GM19238 (cell line): ENCODE data around the gene CGB3.
A peak's percentile ranks its signal among the peaks of the same experiment; 100 is the strongest.
"Not testable (repeated sequence)": the region's sequence is repeated elsewhere in the genome, so short reads cannot be mapped to it uniquely, and the experiment has no call there.

Experiments used
- DNase-seq: peaks from one replicate; pipeline ENCODE4 v3.0.0; 2011; ENCODE audit warnings: low spot score; ENCODE audit not compliant: insufficient read length

Gene CGB3

DNA sequence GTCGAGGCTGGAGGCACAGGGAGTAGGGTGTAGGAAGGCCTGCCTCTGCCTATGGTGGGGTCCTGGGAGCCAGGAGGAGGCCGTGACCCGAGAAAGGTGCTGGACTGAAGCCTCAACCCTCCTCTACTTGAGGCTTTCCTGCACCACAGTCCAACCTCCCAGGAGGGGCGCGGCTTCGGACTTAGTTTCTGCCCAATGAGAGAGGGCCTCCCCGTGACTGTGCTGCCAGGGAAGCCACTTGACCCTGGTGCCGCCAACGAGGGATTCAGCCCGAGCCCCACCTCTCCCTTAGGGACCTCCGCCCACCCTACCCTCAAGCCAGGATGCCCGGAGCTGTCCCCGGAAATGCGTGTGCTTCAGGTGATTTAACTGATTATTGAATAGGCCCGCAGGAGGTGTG is at the start of gene CGB3:
TSS of gene CGB3 (minus strand) at position 101 of the 400 bp plus-strand sequence. CDS start 362 bp downstream, outside the sequence.
- not testable (repeated sequence) for DNase-seq

DNA sequence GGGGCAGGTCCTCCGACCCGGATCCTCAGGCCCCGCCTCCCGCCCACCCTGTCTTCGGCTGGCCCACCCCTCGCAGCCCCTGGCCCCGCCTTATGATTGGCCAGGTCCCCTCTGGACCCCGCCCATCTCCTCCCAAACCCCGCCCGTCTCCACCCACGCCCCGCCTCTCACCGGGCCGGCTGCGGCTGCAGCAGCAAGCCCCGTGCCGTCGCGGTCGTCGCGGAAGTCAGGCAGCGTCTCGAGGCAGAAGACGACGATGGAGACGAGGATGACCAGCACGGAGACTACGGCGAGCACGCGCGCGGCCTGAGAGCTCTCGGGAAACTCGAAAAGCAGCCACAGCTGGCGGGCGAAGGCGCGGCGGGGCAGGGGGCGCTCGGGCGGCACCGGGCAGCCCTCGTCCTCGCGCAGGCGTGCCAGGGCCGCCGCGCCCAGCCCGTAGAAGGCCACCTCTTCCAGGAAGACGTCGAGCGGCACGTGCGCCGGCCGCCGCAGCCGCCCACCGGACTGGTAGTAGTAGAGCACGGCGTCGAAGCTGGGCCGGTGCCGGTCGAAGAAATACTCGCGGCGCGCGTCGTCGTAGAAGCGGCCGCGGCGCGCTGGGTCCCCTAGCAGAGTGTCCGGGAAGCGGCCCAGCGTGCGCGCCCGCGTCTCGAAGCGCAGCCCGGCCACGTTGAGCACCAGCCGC is 47.9 kb upstream of the CGB3 start:
- DNase-seq: no peak

DNA sequence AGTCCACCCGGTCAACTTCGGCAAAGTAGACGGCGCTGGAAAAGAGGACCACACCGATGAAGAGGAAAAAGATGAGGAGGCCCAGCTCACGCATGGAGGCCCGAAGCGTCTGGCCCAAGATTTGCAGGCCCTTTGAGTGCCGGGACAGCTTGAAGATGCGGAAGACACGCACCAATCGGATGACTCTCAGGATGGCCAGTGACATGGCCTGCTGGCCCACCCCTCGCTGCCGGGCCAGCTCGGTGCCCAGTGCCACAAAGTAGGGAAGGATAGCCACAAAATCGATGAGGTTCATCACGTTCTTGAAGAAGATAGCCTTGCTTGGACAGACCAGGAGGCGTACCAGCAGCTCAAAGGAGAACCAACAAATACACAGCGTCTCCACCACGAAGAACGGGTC is 46.3 kb upstream of the CGB3 start:
- DNase-seq: no peak

DNA sequence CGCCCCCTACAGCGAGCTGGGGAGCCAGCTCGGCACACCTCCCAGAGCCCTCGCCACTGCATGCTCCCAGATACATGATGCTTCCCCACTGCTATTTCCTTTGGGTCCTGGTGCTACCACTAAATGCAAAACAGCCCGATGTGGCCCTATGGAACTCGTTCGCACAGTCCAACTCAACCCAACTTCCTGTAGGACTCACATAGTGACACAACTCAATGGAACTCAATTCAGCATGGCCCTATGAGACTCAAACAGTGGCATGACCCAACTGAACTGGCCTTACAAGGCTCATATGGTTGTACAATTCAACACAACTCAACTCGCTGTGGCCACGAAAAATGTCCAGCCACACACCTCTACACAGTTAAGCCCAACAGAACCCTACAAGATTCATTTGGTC is 44.9 kb upstream of the CGB3 start:
- no peak for DNase-seq

DNA sequence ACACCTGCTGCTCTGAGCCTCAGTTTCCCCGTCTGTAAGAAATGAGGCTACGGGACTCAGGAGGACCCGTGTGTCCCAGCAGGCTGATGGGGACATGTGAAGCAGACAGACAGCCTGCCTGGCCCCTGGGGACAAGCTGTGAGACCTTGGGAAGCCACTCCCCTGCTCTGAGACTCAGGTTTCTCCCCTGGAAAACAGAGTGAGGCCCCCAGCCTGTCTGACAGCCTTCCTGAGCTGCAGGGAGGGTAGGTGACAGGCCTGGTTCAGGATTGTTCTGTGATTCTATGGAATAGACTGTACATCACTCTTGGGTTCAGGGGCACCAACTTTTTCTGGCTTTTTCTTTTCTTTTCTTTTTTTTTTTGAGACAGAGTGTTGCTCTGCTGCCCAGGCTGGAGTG is 43.4 kb upstream of the CGB3 start:
- no peak for DNase-seq

DNA sequence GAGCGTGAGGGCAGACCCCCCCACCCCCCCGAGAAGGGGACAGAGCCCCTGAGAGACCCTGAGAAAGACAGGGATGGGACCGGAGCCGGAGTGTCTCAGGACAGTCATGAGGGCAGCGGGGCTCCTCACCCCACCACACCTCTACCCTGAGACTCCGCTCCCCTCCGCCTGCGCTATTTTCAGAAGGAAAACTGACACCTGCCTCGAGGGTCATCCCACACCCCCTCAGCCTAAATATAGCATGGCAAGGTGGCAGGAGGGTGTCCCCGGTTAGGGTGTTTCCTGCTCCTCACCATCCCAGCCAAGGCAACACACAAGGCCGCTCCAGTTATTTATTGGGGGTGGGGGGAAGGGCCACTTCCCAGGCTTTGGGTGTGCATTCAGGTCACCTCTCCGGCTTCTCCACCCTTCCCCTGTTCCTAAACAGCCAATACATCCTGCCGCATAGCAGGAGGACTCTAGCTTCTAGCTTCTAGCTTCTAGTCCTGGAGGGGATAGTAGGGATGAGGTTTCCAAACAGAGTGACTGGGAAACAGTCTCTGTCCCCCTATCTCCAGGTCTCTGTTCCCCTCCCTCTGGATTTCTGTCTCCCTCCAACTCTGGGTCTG is 41.9 kb upstream of the CGB3 start:
- no peak for DNase-seq

DNA sequence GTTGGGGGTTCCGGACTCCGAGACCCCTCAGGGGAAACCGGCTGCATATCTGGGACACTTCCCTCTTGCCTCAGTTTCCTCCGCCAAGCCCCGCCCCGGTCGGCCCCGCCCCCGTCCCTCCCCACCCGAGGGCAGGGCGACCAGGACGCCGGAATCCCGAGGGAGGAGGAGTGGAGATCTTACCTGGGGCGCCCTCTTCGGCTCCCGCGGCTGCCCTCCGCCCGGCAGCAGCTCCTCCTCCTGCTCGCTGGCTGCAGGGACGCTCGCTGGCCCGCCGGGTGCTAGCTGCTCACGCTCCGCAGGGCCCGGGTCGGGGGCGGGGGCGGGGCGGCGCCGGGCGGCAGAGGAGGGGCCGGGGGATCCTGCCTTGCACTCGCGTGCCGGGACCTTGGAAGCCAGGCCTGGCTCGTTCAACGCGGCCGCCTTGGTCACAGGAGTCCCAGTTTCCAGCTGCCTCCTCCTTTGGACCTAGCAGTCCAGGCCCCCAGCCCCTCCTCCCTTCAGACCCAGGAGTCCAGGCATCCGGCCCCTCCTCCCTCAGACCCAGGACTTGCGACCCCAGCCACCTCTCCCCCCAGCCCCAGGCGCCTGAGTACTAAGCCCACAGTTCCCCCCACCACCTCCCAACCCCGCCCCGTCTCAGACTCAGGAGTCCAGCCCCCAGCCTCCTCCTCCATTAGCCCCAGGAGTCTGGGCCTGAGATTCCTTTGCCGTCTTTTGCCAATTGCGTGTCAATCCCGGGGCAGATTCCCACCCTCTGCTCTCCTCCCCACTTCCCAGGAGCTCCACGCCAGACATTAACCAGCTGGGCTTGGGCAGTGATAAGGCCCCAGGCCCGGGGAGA is 40.9 kb upstream of the CGB3 start, which contains the start of gene NTF4:
TSS of gene NTF4 (minus strand) at position 51 of the 844 bp plus-strand sequence. CDS start 2,821 bp downstream, outside the sequence.
- no peak for DNase-seq

DNA sequence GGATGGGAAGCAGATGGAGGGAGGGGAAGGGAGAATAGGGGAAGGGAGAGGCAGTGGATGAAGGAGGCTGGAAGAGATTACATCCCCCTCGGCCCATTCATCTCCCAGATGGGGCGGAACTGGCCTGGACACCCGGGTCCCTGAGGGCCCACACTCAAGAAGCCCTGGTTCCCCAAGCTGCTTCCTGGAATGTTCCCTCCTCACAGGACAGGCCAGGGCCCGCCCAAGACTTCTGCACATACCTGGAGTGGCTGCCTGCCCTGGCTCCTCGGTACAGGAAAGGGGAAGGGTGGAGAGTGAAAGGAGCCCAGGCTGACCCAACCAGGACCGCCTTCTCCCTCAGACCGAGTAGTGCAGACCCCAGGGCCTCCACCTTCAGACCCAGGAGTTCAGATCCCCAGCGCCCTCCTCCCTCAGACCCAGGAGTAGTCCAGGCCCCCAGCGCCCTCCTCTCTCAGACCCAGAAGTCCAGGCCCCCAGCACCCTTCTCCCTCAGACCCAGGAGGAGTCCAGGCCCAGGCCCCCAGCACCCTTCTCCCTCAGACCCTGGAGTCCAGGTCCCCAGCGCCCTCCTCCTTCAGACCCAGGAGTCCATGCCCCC is 40.0 kb upstream of the CGB3 start:
- no peak for DNase-seq

DNA sequence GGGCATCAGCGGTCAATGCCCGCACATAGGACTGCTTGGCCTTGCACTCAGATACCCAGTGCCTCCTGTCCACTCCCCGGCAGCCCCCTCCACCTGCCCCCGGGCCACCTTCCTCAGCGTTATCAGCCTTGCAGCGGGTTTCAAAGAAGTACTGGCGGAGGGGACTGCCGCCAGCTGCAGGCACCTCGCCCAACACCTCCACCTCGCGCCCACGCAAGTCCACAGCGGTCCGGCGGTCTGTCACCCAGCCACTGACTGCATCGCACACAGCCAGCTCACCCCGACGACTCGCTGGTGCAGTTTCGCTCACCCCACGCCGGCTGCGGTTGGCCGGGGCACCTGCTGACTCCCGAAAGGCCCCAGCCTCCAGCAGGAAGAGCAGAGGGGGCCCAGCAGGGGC is 37.3 kb upstream of the CGB3 start:
- DNase-seq: no peak

DNA sequence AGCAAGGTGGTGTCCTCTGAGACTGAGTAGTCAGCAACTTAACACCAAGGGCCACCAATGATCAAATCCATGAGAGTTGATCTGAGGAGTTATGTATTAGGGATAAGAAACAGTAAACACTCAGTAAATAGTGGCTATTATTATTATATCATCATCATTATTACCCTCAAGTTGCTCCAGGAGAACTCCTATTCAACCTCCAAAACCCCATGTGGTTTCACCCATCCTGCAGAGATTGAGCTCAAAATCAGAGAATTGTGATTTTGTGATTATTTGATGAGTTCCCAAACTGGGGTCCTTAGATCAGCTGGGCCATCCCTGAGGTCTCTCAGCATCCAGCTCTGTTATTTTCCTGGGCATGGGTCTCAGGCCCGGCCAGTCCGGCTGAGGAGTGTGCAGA is 36.9 kb upstream of the CGB3 start:
- no peak for DNase-seq

DNA sequence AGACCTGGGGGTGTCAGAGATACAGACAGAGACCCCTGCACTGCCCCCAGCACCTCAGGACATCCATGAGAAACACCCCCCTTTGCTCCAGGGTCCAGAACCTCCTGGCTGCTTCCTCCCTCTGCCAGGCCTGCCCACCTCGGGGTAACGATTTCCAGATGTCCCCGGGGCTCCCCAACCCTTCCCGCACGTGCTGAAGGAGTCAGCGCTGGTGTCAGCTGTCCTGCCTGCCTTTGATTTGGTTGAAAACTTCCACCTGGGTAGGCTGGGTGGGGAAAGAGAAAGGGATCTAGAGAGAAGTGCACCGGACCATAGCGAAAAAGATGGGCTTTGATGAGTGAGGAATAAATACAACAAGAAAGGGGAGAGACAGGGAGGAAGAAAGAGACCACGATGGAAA is 34.9 kb upstream of the CGB3 start:
- DNase-seq: no peak

DNA sequence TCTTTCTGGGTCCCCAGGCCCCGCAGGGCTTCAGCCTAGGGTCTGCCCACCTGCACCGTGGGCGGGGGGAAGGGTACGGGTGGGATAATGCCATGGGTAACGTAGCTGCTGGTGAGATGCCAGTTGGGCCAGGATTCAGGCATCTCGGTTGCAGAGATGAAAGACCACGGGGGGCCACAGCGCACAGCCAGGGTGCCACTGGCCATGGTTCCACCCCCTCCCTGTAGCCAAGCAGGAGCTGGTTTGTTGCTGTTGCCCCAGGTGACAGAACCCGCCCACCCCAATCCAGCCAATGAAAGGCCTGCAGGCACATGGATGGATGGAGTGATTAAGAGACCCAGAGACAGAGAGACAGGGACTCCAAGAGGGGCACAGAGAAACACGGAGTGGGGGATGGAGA is 34.4 kb upstream of the CGB3 start:
- no peak for DNase-seq

DNA sequence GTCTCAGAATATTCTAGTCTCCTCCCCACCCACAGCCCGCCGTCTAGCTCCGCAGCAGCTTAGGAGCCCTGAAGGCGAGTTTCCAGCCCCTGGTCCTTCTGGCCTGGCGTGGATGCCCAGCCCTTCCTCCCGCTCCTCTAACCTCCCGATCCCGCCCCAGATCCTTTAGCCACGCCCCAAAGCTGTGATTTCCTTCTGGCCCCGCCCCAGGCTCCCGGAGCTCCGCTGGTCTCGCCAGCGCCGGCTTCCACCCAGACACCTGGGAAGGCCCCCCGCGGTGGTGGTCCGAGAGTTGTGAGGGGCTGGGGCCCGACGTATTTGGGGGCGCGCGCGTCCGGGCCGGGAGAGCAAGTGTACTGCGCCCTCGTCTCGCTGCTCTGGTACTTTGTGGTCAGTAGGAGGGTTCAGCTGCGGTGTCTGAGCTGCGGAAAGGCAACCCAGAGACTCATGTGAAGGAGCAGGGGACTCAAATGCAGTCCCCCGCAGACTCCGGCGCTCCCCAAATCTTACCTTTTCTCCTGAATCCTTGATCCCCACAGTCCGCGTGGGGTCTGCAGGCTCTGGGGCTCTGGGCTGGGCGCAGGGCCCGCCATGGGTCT is 33.6 kb upstream of the CGB3 start, which contains the start of gene CGB7:
TSS of gene CGB7 (minus strand) at position 114 of the 599 bp plus-strand sequence. CDS start 2,374 bp downstream, outside the sequence.
- no peak for DNase-seq

DNA sequence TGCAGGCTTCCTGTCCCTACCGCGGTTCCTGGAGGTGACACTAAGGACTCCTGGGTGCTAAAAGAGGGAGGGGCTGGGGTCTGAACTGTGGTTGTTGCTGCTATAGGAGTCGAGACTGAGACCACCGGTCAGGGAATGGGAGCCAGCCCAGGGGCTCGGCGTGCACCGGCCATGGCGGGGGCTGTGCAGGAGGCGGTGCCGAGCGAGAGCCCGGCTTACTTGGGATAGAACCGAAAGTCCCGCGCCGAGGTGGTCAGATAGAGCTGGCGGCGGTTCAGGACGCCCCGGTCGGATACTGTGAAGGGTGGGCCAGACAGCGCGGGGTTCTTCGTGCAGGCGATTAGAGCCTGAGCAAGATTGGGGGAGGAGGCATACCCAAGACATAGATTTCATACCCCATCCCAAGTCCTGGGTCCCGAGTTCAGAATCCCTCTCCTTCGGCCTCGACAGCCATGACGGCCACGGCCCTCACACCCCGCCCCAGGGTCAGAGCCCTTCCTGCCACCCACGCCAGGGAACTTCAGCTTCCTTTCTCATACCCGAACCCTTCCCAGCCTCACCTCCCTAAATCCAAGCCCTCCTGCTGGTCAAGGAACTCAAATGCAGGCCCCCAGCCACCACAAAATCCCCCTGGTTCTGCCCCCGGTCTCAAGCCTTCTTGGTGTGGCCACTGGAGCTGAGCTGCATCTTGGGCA is 32.9 kb upstream of the CGB3 start:
- DNase-seq: not testable (repeated sequence)

DNA sequence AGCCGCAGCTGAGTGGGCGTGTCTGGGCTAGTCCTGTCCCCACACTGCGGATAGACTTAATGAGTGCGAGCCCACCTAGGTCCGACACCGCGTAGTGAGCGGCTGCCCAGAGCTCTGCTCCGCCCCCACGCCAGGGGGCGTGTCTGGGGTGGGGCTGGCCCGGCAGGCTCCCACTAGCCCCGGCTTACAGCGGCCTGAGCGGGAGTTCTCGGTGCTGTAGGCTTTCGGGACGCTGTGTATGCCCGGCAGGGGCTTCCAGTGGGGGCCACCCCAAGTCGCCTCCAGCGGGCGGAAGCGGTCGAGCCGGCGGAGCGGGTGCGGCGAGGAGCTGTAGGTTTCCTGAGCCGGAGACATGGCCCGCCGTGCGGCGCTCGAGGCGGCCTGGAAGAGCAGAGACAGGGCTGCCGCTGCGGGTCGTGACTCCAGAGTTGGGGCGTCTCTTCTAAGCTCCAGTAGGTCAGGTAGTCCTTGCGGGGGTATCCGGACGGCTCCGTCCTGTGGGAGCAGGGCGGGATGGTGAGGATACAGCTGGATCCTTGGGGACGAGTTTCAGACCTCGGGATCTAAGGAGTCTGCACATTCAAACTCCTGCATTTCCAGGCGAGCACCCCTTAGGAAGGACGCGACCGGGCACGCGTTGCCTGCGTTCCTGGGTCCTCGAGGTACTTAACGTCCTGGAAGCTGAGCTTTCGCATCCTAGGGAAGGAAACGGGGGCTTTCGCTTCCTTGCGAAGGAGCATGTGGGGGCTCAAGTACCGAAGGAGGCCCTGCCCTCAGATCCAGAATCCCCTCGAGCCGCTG is 32.2 kb upstream of the CGB3 start:
- peak; percentile 82 for DNase-seq

DNA sequence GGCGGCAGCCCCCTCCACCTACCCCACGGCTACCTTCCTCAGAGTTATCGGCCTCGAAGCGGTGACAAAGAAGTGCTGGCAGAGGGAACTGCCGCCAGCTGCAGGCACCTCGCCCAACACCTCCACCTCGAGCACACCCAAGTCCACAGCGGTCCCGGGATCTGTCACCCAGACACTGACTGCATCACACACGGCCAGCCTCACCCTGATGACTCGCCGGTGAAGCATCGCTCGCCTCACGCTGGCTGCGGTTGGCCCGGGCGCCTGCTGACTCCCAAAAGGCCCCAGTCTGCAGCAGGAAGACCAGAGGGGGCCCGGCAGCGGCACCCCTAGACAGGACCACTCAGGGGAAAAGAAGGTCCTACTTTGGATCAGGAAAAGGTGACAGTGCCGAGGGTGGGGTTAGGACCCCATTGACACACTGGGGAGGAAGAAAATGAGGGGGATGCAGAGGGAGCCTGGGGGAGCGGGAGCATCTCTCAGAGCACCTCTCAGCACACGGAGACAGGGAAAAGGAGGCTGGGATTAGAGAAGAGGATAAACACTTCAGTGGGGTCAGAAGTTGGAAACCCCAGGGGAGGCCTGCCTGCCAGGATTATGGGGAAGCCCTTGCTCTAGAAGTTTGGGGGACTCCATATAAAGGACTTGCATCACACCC is 26.4 kb upstream of the CGB3 start:
- not testable (repeated sequence) for DNase-seq

DNA sequence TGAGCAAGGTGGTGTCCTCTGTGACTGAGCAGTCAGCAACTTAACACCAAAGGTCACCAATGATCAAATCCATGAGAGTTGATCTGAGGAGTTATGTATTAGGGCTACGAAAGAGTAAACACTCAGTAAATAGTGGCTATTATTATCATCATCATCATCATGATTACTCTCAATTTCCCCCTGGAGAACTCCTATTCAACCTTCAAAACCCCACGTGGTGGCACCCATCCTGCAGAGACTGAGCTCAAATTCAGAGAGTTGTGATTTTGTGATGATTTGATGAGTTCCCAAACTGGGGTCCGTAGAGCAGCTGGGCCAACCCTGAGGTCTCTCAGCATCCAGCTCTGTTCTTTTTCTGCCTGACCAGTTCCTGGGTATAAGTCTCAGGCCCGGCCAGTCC is 25.7 kb upstream of the CGB3 start:
- not testable (repeated sequence) for DNase-seq

DNA sequence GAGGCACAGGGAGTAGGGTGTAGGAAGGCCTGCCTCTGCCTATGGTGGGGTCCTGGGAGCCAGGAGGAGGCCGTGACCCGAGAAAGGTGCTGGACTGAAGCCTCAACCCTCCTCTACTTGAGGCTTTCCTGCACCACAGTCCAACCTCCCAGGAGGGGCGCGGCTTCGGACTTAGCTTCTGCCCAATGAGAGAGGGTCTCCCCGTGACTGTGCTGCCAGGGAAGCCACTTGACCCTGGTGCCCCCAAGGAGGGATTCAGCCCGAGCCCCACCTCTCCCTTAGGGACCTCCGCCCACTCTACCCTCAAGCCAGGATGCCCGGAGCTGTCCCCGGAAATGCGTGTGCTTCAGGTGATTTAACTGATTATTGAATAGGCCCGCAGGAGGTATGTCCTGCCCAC is 24.9 kb upstream of the CGB3 start, which contains the start of gene CGB8:
TSS of gene CGB8 (minus strand) at position 101 of the 400 bp plus-strand sequence. CDS start 372 bp downstream, outside the sequence.
- DNase-seq: not testable (repeated sequence)

DNA sequence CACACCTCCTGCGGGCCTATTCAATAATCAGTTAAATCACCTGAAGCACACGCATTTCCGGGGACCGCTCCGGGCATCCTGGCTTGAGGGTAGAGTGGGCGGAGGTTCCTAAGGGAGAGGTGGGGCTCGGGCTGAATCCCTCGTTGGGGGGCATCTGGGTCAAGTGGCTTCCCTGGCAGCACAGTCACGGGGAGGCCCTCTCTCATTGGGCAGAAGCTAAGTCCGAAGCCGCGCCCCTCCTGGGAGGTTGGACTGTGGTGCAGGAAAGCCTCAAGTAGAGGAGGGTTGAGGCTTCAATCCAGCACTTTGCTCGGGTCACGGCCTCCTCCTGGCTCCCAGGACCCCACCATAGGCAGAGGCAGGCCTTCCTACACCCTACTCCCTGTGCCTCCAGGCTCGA is 19.4 kb upstream of the CGB3 start, which contains the start of gene CGB5:
TSS of gene CGB5 (plus strand) at position 301 of the 400 bp plus-strand sequence. CDS start 362 bp downstream, outside the sequence.
- not testable (repeated sequence) for DNase-seq
